T-helper 22 cell (primary cell): ENCODE results near the gene TGM2.

ENCODE experiments used
- DNase-seq: peaks from one replicate; pipeline ENCODE4 v3.0.0-alpha.2; 2020; ENCODE audit warnings: low read depth

TGM2 gene

GRCh38 chr20:38199501-38200390, 34.7 kb upstream of the TGM2 start:
- DNase-seq, result no peak

GRCh38 chr20:38198238-38198861, 33.3 kb upstream of the TGM2 start:
- no peak for DNase-seq

GRCh38 chr20:38197619-38198018, 32.5 kb upstream of the TGM2 start:
- DNase-seq, result no peak

- DNase-seq, result no peak
These were observed 32.1 kb upstream of the TGM2 start for GRCh38 chr20:38197217-38197616.

GRCh38 chr20:38196592-38196991, 31.5 kb upstream of the TGM2 start:
- no peak for DNase-seq

GRCh38 chr20:38196076-38196475, 31.0 kb upstream of the TGM2 start:
- DNase-seq, result no peak

GRCh38 chr20:38195521-38195920, 30.5 kb upstream of the TGM2 start:
- no peak for DNase-seq

GRCh38 chr20:38194971-38195504, 30.0 kb upstream of the TGM2 start:
- DNase-seq, result no peak

GRCh38 chr20:38193586-38194105, 28.6 kb upstream of the TGM2 start:
- DNase-seq, result no peak

- no peak for DNase-seq
These were observed 27.3 kb upstream of the TGM2 start for GRCh38 chr20:38192323-38192885.

- DNase-seq, result no peak
These were observed 26.6 kb upstream of the TGM2 start for GRCh38 chr20:38191654-38192053.

GRCh38 chr20:38190936-38191371, 25.9 kb upstream of the TGM2 start:
- no peak for DNase-seq

GRCh38 chr20:38190166-38190565, 25.1 kb upstream of the TGM2 start:
- no peak for DNase-seq

- DNase-seq, result no peak
These were observed 22.4 kb upstream of the TGM2 start for GRCh38 chr20:38187517-38187916.

- no peak for DNase-seq
These were observed 21.7 kb upstream of the TGM2 start for GRCh38 chr20:38186788-38187221.

GRCh38 chr20:38184101-38184500, 19.0 kb upstream of the TGM2 start:
- DNase-seq, result no peak

- DNase-seq, result no peak
These were observed 16.9 kb upstream of the TGM2 start for GRCh38 chr20:38181971-38182370.

GRCh38 chr20:38181207-38181801, 16.2 kb upstream of the TGM2 start:
- no peak for DNase-seq

GRCh38 chr20:38180781-38181180, 15.7 kb upstream of the TGM2 start:
- DNase-seq, result no peak

GRCh38 chr20:38179846-38180245, 14.8 kb upstream of the TGM2 start:
- no peak for DNase-seq

GRCh38 chr20:38178581-38178980, 13.5 kb upstream of the TGM2 start:
- DNase-seq, result no peak

- no peak for DNase-seq
These were observed 13.0 kb upstream of the TGM2 start for GRCh38 chr20:38178065-38178491.
